Stomach (tissue), 4 donors: ENCODE results near the gene UBE2I.

ENCODE experiments used
- CTCF ChIP-seq, 7 experiments: fragments of 450-650 bp in 4 of 7; fragments of 200-600 bp in 3 of 7; sonication (generic) in 3 of 7; IDR thresholded peaks; one replicate each; pipeline ENCODE4 v1.5.1; 2016 to 2019; ENCODE audit warnings: antibody characterized with exemption in 7 of 7, control low read depth in 2 of 7, mild to moderate bottlenecking in 1 of 7
- EP300 ChIP-seq: sonication (generic); formaldehyde crosslinking; IDR thresholded peaks from one replicate; pipeline ENCODE4 v1.6.1; 2017; ENCODE audit warnings: antibody characterized with exemption
- POLR2AphosphoS5 ChIP-seq, 3 donors: sonication (generic); formaldehyde crosslinking; IDR thresholded peaks; one replicate each; pipeline ENCODE4 v1.6.1; 2016; ENCODE audit warnings: antibody characterized with exemption in 3 of 3

- TF ChIP-seq CTCF (IDR thresholded peaks at IDR 0.05) (peak in 1 of 7 experiments; percentile 12), POLR2AphosphoS5 (IDR thresholded peaks at IDR 0.05) (no peak), EP300 (no peak)
Measured at GRCh38 chr16:1346422-1347285, 37.2 kb downstream of the UBE2I start.
